GM19463 (cell line): ENCODE measurements around the gene MTHFR.

Source experiments
- ATAC-seq: cut with Tn5 transposase; IDR thresholded peaks from one replicate; pipeline ENCODE4 v1.9.1; 2021; ENCODE audit warnings: mild to moderate bottlenecking, moderate library complexity; ENCODE audit not compliant: unreplicated experiment

Gene MTHFR

GRCh38 chr1:11736746-11737639 lies 68.8 kb downstream of the MTHFR start:
- peak; percentile 40 for ATAC-seq

GRCh38 chr1:11735854-11736745 lies 69.7 kb downstream of the MTHFR start, which contains the start of gene AGTRAP:
Gene AGTRAP (plus strand): TSS chr1:11736136. CDS start chr1:11736209, 73 bp downstream.
- ATAC-seq = peak; percentile 78
